Stimulated activated CD4-positive, alpha-beta T cell treated with anti-CD3 and anti-CD28 coated beads, Interleukin-2, amount 100 ng/mL, for 4 hours (primary cell): ENCODE measurements around the gene KCNJ12.
"Not testable (repeated sequence)": the region's sequence is repeated elsewhere in the genome, so short reads cannot be mapped to it uniquely, and the experiment has no call there.

Experiments used
- DNase-seq: peaks from one replicate; pipeline ENCODE4 v3.0.0-alpha.2; 2020; ENCODE audit warnings: low read depth

The KCNJ12 gene

DNA sequence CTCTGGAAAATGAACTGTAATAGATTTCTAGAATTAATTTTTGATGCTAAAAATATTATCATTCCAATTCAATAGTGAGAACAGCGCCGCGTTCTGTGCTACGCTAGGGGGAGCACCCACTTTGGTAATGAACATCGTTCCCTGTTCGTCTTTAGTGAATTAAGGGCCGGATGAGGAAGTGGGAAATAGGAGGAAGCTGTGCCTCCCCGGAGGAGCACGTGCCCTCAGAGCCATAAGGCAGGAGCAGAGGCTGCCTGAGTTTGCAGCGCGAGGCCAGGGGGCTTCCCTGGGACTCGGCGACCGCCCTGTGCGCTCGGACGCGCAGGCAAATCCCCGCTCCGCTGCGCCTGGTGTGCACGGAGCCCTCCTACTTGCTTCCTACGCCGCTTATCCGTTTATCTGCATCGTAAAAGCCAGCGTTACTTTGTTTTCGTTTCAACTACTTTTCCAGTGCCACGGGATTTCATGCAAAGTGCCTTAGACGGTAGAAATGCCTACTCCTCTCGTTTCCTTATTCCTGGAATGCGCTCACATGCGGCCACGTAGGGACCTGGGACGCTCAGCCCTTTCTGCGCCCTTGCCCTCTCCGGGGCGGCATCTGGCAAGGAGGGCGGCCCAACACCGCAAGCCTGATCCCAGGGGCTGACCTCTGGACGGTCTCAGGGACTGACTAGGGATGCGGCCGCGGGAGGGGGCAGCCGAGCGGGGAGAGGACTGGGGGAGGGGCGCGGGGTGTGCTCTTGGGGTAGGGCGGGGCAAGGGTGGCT is 76.4 kb downstream of the KCNJ12 start:
- no peak for DNase-seq

DNA sequence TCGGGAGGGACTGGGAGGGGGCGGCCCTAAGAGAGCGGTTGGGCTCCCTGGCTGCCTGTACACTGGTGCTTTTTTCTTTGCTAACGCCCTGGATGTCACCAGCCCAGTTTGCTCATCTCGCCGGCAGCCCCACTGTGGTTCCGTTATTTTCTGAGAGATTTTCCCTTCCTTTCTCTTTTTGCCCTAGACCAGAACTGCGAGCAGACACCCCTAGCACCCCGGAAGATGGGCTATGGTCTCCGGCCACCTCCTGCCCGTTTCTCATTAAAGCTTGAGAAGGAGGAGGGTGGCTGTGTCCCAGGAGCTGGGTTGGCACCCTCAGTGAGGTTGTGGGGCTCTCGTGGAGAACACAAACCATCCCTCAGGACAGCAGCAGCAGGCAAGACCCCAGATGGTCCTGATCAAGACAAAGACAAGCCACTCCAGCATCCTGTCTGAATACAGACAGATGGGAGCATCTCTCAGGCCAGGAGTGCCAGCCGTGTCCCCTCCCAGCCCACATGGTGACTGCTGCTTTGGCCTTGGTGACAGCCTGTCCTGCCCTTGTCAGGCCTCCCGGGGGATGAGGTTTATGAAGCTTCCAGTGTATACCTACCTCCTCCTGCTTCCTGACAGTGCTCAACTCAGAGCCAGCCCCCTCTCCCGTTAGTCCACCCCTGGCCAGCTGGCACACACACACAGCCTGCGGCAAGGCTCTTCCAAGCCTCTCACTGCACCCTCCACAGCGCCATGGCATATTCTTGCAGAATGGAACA is 77.2 kb downstream of the KCNJ12 start:
- DNase-seq, result no peak

DNA sequence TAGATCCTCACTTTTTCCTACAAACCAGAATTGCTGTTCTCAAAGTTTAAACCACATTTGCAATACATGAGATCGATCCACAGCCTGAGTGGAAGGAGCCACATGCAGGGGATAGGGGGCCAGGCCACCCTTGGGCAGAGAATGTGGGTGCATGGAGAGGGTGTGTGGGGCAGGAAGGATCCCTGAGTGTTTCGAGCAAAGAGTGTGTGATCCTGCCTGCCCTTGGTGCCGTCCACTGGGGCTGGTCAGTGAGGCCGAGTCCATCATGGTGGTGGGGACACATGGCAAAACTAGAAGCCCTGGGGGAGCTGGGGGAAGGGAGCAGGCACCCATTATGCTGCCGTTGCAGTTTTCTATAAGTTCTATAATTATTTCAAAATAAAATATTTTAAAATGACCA is 77.8 kb downstream of the KCNJ12 start:
- DNase-seq, result not testable (repeated sequence)

DNA sequence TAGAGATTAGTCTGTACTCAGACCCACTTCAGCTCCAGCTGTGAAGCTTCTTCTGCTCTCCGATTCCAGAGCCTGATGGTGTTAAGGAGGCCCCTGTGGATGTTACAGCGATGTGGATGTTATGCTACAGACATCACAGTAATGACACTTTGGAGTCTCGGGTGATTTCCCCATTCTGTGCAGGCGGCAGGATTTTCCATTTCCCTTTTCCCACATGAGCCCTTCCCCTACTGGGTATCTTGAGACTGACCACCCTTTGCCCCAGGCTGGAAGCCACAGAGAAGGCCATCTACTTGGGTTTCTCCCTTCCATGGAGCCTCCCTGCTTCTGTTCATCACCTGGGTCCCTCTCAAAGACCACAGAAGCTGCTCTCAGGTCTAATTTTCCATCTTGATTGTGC is 78.3 kb downstream of the KCNJ12 start:
- no peak for DNase-seq

DNA sequence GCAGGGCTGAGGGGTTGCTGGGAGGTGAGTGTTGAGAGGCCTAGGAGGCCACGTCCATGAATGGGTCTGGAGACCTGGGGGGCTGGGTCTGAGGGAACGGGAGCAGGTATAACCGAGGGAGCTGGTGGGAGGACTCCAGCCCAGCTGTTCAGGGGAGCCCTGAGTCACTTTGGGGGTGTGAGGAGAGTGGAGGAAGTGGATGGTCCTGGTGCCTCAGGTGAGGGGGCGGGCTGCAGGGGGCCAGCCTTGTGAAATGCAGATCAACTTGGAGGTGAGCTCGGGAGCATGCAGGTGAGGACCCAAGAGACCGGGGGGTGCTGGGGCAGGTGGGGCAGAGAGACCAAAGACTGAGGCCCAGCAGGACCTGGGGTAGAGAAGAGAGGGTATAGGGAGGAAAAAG is 79.6 kb downstream of the KCNJ12 start:
- DNase-seq, result no peak

DNA sequence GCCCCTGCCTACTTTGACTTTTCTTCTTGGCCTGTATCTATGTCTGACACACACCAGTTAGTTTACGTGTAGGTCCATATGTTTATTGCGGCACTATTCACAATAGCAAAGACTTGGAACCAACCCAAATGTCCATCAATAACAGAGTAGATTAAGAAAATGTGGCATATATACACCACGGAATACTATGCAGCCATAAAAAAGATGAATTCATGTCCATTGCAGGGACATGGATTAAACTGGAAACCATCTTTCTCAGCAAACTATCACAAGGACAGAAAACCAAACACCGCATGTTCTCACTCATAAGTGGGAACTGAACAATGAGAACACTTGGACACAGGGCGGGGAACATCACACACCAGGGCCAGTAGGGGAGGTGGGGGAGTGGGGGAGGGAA is 80.3 kb downstream of the KCNJ12 start:
- not testable (repeated sequence) for DNase-seq

DNA sequence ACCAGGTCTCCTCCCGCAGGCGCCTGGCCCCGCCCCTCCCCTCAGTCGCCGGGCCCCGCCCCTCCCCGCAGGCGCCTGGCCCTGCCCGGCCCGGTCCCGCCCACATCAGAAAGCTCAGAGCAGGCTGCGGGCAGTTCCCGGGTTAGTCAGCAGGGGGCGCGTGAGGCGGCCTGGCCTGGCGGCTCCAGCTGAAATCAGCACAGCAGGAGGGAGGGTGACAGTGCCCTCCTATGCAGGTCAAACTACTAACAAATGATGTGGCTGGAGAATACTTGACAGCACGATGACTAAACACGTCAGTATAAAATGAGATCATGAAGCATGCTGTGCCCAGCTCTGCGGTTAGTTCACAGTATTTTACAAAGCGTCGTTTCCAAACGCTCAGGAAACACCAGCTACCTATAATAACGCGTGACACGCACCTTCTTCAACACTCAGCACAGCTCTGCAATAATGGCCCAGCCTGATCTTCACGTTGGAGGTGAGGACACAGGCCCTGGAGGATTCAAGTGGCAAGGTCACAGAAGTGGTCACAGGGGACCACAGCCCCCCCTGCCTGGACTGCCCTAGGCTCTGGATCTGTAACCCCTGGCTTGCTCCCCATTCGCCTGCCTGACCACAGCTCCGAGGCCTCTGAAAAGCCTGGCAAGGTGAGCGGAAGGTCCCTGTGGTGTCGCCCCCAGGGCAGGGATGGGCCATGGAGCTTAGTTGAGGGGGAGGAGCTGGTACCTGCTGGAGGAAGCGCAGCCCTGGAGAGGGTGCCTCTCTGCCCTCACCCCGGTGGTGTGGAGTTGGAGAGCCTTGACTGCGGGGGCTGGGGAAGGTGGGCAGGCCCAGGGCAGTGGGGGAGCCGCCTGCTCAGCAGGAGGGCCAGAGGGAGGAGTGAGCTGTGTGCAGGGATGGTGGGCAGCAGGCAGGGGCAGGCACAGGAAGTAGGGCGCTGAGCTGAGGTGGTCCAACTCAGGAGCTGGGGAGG is 81.2 kb downstream of the KCNJ12 start:
- DNase-seq, result peak; percentile 92

DNA sequence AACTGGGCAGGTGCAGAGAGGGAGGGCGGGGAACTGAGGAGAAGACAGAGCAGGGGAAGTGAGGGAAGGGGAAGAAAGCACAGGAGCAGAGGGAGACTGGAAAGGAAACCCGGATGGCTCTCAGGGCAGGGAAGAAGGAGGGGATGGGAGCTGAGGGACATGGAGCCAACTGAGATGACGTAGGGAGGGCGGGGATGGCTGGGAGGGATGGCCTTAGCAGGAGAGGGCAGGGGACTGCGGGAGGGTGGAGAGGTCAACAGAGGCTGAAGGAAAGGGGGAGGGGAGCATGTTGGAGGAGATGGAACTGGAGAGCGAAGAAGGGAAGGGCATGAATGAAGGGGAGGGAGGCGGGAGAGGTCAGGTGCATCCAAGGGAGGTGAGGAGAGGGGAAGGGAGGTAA is 81.9 kb downstream of the KCNJ12 start:
- no peak for DNase-seq

DNA sequence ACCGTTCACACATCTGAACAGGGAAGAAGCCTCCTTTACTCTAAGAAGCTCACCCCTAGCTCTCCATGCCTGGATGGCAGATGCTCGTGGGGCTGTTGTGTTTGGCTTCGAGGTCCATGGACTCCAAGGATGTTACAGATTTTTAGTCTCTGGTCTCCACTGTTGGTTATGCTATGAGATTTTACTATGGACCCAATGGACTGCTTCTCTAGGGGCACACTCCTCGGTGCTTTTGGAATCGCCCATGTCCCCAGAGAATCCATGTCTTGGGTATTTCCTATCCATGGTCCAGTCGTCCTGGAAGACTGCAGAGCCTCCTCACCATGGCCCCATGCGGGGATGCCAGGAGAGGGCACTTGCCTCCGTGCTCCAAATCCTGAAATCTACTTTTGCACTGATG is 83.4 kb downstream of the KCNJ12 start:
- DNase-seq, result no peak

DNA sequence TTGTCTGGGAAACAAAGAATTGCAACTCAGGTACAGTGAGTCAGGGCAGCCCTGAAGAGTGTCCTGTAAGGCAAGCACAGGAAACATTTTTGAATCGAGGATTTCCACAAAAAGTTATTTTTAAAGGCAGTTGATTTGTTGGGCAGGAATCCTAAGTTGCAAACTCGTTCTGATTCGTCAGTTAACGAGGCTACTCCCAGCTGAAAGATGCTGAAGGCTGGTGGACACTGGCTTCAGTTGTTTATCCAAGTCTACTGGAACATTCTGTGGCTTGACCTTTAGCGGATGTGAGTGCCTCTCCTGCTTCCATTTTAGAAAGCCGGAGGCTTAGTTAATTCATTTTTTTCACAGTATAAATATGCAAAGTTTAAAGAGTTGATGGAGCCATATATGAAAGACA is 84.2 kb downstream of the KCNJ12 start:
- DNase-seq, result no peak

DNA sequence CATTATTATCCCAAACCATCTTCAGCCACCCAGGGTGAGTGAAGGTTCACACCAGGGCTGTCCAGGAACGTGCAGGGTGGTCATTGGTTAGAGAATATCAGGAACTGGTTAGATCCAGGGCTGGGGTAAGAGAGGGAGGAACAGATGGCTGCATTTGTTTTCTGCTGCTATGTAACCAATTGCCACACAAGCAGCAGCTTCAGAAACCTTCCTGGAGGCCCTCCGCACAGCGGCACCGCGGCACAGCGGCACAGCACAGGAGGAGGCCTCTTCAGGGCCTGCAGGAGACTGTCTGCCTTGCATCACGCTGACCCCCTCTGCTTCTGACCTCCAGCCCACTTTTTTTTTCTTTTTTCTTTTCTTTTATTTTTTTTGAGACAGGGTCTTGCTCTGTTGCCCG is 86.1 kb downstream of the KCNJ12 start:
- no peak for DNase-seq

DNA sequence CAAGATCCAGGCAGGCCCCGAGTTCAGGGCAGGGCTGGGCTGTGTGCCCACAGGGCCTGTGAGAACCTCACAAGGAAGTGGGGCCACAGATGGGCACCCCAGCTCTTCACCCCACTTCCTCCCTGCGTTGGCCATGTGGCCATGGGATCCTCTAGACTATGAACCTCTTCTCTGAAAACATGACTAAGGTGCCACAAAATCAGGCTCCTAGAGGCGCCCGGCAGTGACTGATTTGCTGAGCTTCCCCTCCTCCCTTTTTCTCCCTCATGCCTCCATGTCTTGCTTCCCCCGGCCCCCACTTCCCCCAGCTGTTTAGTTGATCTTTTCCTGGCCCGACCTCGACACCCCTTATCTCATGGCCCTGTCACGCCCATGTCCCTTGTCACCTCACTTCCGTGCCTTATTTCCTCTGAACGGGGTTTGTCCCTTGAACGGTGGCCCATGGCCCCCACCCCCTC is 87.1 kb downstream of the KCNJ12 start:
- DNase-seq, result no peak

DNA sequence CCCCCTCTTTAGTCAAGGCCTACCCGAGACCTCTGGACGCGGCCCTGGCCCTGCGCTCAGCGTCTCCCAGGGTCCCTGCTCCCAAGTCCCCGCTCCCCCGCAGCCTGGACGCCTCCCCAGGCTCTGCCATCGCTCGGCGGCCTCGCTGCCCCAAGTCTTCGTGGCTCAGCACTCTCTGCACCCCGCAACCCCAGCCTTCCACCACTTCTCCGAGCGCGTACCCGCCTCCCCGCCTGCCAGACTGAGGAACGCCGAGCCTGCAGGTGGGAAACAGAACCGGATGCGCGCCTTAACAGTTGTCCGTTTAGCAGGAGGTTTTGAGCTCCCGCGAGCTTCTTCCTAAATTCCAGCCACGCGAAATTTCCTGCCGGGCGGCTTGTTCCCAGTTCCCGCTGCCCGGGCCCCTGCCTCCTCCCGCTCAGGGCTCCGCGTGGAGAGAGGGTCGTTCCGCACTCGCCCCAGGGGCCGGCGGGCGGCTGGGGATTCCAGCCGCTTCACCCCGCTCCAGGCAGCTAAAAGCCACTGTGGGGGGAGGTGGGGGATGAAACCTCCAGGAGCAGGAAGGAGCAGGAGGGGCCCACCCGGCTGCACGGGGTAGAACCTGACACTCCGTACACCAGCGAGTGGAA is 87.7 kb downstream of the KCNJ12 start:
- DNase-seq, result no peak

DNA sequence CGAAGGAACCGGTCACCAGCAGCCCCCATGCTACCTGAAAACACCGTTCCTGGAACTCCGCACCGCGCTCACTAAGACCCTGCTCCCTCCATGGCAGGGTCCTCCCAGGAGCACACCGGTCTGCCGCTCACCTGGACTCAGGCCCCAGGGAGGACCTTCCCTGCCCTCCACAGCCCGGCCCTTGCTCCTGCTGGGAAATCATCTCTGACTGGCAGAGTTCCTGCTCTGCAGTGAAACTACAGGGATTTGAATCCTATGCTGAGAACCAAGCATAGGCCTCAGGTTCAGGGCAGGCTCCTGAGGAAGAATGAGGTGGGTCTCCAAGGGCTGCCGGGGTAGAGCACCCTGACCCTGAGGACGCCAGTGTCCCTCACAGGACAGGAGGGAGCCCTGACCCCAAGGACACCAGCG is 88.5 kb downstream of the KCNJ12 start:
- DNase-seq, result no peak

DNA sequence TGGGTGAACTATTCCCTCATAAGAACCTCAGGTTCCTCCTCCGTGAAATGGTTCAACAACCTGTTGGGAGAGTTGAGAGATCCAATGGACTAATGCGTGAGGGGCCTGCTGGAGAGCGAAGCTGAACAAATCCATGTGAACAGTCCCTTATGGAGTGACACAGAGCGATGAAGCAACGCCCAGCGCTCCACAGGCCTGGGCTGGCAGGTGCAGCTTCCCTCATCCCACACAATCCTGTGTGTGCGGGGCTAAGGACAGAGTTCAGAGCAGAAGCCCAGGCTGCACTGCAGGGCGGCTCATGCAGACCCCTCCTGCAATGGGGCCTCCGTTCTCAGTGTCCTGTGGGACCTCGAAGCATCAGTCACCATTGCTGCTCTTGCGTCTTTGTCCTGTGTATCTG is 90.4 kb downstream of the KCNJ12 start:
- DNase-seq, result no peak

DNA sequence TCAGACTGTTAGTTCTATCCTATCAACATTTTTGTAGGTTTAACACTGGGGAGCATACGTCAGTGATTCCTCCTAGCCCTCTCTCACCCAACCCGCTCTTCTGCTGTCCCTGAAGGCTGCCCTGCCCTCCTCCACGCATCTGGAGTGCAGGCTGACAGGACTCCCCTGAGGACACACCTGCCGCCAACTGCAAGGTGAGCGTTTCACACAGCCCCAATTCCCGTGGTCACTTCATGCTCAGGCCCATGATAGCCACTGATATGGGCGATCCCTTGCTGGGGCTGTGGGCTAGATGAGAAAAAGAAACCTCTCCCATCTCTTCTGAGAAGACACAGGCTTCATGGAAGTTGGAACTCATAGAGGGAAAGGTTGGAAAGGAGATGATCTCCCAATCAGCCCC is 91.0 kb downstream of the KCNJ12 start:
- DNase-seq, result no peak

DNA sequence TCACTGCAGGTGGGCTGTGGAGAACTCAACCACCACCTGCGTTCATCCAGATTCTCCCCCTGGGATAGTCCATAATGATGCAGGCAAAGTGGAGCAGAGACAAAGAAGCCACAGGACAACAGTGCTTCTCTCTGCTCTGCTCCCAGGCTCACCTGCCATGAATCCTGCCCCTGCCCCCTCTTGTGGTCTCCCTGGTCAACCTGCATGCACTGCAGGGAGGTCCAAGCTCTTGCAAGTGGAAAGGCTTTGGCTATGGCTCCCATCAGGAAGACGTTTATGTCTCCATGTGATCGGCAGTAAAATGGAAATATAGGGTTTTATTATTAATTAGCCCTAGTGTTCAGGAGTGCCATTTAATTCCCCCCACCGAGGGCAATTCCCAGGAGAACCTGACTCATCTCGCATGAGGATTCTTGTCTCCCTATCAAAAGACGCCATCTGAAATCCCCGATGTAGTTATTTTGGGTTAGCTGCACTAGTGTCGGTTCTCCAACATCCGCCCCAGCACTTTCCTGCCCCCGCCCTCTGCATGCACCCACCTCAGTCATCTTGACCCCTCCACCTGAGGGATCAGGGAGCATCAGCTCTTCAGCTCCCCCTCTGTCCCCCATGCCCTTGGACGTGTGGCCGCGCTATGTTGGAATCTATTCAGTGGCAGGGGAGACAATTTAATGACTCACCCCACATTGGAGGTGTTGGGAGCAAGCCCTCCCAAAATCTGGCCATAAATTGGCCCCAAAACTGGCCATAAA is 91.8 kb downstream of the KCNJ12 start:
- no peak for DNase-seq
